PC-3 (cell line): ENCODE measurements around the gene LRRC71.

ENCODE experiments used
- EZH2 ChIP-seq: fragments of 300-600 bp; sonication (generic); IDR thresholded peaks from one replicate; pipeline ENCODE4 v1.6.1; 2017; ENCODE audit warnings: antibody characterized with exemption, mild to moderate bottlenecking, low read length; ENCODE audit not compliant: unreplicated experiment
- EZH2phosphoT487 ChIP-seq: fragments of 300-600 bp; sonication (generic); IDR thresholded peaks from 2 replicates; pipeline ENCODE4 v1.6.1; 2018; ENCODE audit warnings: mild to moderate bottlenecking, antibody characterized with exemption, low read length, borderline replicate concordance
- TF ChIP-seq, protein P1 (sequence below): fragments of 300-600 bp; sonication (generic); conservative IDR thresholded peaks from 2 replicates; pipeline ENCODE4 v1.5.1; 2017; ENCODE audit warnings: antibody characterized with exemption, low read depth, mild to moderate bottlenecking, low read length

DNA sequence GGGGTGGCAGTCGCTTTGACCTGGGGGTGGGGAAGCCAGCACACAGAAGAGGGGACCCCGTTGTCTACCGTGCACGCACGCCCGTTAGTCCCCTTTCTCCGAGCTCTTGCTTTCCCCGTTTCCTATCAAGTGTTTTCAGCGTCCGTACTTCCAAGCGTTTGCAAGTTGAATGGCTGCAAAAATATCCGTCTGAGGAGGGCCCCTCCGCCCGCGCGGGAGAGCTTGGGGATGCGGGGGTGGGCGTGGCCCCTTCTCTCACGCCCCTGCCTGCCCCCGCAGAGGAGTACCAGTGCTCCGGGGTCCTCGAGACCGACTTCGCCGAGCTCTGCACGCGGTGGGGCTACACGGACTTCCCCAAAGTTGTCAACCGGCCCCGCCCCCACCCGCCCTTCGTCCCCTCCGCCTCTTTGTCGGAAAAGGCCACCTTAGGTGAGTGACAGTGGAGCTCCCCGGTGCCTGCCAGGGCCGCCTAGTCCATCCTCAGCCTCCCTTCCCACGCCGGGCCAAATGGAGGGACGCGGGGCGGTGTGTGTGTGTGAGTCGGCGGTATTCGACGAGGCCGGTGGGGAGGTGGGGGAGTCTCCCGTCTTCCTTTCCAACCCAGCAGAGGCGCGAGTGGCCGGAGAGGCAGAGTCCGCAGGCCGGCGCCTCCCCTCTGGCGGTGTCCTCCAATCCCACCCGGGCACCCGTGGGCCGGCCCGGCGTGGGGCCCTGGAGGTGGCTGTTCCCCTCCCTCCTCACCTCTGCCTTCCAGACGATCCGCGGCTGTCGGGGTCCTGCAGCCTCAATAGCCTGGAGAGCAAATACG is 3.4 kb downstream of the LRRC71 start:
- TF ChIP-seq, protein P1, sequence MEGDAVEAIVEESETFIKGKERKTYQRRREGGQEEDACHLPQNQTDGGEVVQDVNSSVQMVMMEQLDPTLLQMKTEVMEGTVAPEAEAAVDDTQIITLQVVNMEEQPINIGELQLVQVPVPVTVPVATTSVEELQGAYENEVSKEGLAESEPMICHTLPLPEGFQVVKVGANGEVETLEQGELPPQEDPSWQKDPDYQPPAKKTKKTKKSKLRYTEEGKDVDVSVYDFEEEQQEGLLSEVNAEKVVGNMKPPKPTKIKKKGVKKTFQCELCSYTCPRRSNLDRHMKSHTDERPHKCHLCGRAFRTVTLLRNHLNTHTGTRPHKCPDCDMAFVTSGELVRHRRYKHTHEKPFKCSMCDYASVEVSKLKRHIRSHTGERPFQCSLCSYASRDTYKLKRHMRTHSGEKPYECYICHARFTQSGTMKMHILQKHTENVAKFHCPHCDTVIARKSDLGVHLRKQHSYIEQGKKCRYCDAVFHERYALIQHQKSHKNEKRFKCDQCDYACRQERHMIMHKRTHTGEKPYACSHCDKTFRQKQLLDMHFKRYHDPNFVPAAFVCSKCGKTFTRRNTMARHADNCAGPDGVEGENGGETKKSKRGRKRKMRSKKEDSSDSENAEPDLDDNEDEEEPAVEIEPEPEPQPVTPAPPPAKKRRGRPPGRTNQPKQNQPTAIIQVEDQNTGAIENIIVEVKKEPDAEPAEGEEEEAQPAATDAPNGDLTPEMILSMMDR: no peak
- no peak for TF ChIP-seq EZH2
- TF ChIP-seq EZH2phosphoT487: no peak
